A673 (cell line): ENCODE measurements around the gene CD3E.

ENCODE experiments used
- CTCF ChIP-seq: fragments of 300-800, 200-600 bp; sonication (generic); conservative IDR thresholded peaks from 2 replicates; pipeline ENCODE4 v1.5.1; 2017; ENCODE audit warnings: low read depth, mild to moderate bottlenecking, antibody characterized with exemption, low read length, moderate library complexity, mixed read lengths
- EZH2 ChIP-seq: fragments of 200-600 bp; sonication (generic); IDR thresholded peaks from 2 replicates; pipeline ENCODE4 v1.6.1; 2017; ENCODE audit warnings: borderline replicate concordance, low read depth, mild to moderate bottlenecking, mixed read lengths, antibody characterized with exemption, low read length; ENCODE audit not compliant: poor library complexity, severe bottlenecking

DNA sequence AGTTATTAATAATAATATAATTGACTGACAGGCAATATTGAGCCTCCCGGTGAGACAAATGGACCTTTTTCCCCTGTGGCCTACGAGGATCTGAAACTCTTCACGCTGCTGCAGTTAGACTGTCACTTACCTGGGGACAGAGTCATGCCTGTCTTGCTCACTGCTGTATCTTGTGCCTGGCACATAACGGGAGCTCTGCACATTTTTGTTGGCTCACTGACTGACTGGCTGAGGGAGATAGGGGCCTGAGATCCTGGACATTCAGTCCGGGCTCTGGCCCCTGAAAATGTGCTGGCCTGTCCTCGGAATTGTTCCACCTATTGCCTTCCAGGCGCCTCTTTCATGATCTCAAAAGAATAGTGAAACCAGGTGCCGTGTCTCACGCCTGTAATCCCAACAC, 38.7 kb downstream of the CD3E start:
- TF ChIP-seq CTCF (no peak), EZH2 (no peak)
